H1 (cell line): ENCODE results near the gene HMCN1. TPM values are rescaled to one million over a fixed set of nuclear protein-coding genes. Genes with fewer than 3 reads are reported as not detected.

Experiments used
- ASH2L ChIP-seq: fragments of 200-600, 300-600 bp; sonication (generic); IDR thresholded peaks from one replicate; pipeline ENCODE4 v1.7.1; 2017; ENCODE audit warnings: low read length
- BACH1 ChIP-seq: IDR thresholded peaks from 2 replicates; pipeline ENCODE4 v1.6.1; 2012; ENCODE audit warnings: low read length, improper control_type of control experiment
- CBX8 ChIP-seq: fragments of 300-800, 300-1000 bp; sonication (generic); IDR thresholded peaks from 2 replicates; pipeline ENCODE4 v1.7.1; 2016; ENCODE audit warnings: low read depth, low read length, borderline replicate concordance
- CHD1 ChIP-seq: IDR thresholded peaks from 2 replicates; pipeline ENCODE4 v1.6.1; 2012; ENCODE audit warnings: low read depth, low read length, improper control_type of control experiment
- CREB1 ChIP-seq: IDR thresholded peaks from 2 replicates; pipeline ENCODE4 v1.6.1; 2012; ENCODE audit warnings: inconsistent platforms
- SP1 ChIP-seq: IDR thresholded peaks from 2 replicates; pipeline ENCODE4 v1.6.1; 2011; ENCODE audit warnings: low read depth, low read length
- SUZ12 ChIP-seq: fragments of 200-600 bp; sonication (generic); IDR thresholded peaks from 2 replicates; pipeline ENCODE4 v1.6.1; 2012; ENCODE audit warnings: mild to moderate bottlenecking, inconsistent platforms, low read length, moderate library complexity, mixed read lengths
- polyA plus RNA-seq, 7 experiments: library from polyadenylated mRNA; depleted of rRNA in 3 of 7; stranded (reverse) in 5 of 7; unstranded in 2 of 7; fragments of >200 nt in 5 of 7; fragments of 200-250 nt in 2 of 7; gene quantifications; 1 replicate in 5 of 7; 2 replicates in 1 of 7; 4 replicates in 1 of 7; pipeline versions ENCODE4 v1.2.1 to v1.2.3, GENCODE V29; 2011 to 2013; ENCODE audit warnings: missing spikeins in 2 of 7, mixed read lengths in 2 of 7
- total RNA-seq: library from RNA; stranded (reverse); fragmentation: NEBNext Ultra II Directional; extraction: Animal tissue kit (Norgen Biotek cat#: 25700); gene quantifications from 2 replicates; pipeline ENCODE4 v1.2.1, GENCODE V29; 2021
- TF ChIP-seq, protein P1 (sequence below): fragments of 300-600 bp; sonication (generic); IDR thresholded peaks from 2 replicates; pipeline ENCODE4 v1.7.1; 2012; ENCODE audit warnings: low read length, moderate library complexity, mild to moderate bottlenecking, inconsistent platforms; ENCODE audit not compliant: insufficient replicate concordance
- TF ChIP-seq, protein P2 (sequence below): IDR thresholded peaks from 2 replicates; pipeline ENCODE4 v1.6.1; 2012; ENCODE audit warnings: inconsistent platforms
- TF ChIP-seq, protein P3 (sequence below): IDR thresholded peaks from 2 replicates; pipeline ENCODE4 v1.6.1; 2011; ENCODE audit warnings: low read depth, mild to moderate bottlenecking, low read length; ENCODE audit not compliant: insufficient read depth

The HMCN1 gene
- total and polyA plus RNA-seq, 2 of the 8 experiments (the other 6 are each of a cell fraction or from before 2014, with no cell fraction given) = 13.8 to 14.6 TPM

DNA sequence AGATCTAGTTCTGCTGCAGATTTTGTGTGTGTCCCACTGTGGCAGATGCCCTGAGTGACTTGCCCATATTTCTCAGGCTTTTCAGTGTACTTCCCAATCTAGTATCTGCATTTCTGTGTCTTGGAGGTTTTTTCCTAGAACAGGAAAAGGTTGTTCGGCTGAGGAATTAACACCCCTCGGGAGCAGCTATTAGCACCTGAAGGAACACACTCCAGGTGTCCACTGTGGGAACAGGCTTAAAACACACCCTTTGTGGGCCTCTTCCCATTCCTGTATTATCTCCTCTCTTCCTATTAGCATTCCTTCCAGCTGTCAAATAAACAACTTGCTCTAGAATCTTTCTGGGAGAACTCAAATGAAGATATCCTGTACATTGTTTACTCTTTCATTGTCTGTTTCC lies 178.3 kb downstream of the HMCN1 start (continued):
- TF ChIP-seq, protein P1, sequence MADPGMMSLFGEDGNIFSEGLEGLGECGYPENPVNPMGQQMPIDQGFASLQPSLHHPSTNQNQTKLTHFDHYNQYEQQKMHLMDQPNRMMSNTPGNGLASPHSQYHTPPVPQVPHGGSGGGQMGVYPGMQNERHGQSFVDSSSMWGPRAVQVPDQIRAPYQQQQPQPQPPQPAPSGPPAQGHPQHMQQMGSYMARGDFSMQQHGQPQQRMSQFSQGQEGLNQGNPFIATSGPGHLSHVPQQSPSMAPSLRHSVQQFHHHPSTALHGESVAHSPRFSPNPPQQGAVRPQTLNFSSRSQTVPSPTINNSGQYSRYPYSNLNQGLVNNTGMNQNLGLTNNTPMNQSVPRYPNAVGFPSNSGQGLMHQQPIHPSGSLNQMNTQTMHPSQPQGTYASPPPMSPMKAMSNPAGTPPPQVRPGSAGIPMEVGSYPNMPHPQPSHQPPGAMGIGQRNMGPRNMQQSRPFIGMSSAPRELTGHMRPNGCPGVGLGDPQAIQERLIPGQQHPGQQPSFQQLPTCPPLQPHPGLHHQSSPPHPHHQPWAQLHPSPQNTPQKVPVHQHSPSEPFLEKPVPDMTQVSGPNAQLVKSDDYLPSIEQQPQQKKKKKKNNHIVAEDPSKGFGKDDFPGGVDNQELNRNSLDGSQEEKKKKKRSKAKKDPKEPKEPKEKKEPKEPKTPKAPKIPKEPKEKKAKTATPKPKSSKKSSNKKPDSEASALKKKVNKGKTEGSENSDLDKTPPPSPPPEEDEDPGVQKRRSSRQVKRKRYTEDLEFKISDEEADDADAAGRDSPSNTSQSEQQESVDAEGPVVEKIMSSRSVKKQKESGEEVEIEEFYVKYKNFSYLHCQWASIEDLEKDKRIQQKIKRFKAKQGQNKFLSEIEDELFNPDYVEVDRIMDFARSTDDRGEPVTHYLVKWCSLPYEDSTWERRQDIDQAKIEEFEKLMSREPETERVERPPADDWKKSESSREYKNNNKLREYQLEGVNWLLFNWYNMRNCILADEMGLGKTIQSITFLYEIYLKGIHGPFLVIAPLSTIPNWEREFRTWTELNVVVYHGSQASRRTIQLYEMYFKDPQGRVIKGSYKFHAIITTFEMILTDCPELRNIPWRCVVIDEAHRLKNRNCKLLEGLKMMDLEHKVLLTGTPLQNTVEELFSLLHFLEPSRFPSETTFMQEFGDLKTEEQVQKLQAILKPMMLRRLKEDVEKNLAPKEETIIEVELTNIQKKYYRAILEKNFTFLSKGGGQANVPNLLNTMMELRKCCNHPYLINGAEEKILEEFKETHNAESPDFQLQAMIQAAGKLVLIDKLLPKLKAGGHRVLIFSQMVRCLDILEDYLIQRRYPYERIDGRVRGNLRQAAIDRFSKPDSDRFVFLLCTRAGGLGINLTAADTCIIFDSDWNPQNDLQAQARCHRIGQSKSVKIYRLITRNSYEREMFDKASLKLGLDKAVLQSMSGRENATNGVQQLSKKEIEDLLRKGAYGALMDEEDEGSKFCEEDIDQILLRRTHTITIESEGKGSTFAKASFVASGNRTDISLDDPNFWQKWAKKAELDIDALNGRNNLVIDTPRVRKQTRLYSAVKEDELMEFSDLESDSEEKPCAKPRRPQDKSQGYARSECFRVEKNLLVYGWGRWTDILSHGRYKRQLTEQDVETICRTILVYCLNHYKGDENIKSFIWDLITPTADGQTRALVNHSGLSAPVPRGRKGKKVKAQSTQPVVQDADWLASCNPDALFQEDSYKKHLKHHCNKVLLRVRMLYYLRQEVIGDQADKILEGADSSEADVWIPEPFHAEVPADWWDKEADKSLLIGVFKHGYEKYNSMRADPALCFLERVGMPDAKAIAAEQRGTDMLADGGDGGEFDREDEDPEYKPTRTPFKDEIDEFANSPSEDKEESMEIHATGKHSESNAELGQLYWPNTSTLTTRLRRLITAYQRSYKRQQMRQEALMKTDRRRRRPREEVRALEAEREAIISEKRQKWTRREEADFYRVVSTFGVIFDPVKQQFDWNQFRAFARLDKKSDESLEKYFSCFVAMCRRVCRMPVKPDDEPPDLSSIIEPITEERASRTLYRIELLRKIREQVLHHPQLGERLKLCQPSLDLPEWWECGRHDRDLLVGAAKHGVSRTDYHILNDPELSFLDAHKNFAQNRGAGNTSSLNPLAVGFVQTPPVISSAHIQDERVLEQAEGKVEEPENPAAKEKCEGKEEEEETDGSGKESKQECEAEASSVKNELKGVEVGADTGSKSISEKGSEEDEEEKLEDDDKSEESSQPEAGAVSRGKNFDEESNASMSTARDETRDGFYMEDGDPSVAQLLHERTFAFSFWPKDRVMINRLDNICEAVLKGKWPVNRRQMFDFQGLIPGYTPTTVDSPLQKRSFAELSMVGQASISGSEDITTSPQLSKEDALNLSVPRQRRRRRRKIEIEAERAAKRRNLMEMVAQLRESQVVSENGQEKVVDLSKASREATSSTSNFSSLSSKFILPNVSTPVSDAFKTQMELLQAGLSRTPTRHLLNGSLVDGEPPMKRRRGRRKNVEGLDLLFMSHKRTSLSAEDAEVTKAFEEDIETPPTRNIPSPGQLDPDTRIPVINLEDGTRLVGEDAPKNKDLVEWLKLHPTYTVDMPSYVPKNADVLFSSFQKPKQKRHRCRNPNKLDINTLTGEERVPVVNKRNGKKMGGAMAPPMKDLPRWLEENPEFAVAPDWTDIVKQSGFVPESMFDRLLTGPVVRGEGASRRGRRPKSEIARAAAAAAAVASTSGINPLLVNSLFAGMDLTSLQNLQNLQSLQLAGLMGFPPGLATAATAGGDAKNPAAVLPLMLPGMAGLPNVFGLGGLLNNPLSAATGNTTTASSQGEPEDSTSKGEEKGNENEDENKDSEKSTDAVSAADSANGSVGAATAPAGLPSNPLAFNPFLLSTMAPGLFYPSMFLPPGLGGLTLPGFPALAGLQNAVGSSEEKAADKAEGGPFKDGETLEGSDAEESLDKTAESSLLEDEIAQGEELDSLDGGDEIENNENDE = no peak
- TF ChIP-seq SUZ12 (no peak), BACH1 (0 out of 2 replicates have a peak, but pooled peaks have one; percentile 10), CHD1 (no peak), CREB1 (no peak), ASH2L (no peak), CBX8 (no peak), SP1 (peak; percentile 76; the same call in 1 of the 2 replicates)
- TF ChIP-seq, protein P2, sequence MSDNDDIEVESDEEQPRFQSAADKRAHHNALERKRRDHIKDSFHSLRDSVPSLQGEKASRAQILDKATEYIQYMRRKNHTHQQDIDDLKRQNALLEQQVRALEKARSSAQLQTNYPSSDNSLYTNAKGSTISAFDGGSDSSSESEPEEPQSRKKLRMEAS = no peak
- TF ChIP-seq, protein P3, sequence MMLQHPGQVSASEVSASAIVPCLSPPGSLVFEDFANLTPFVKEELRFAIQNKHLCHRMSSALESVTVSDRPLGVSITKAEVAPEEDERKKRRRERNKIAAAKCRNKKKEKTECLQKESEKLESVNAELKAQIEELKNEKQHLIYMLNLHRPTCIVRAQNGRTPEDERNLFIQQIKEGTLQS = no peak
- TF ChIP-seq, all 59 proteins: peak for 4
